Measurements from ENCODE around the gene RELB.

The RELB gene

GRCh38 chr19:45079911-45080370, 78.7 kb downstream of the RELB start:
- no peak for DNase-seq (ENCODE audit: low read depth)

- no peak for DNase-seq (ENCODE audit: low read depth)
Measured at GRCh38 chr19:45082170-45082569, 80.9 kb downstream of the RELB start.

GRCh38 chr19:45086480-45086879, 85.2 kb downstream of the RELB start:
- DNase-seq (ENCODE audit: low read depth): no peak

- no peak for DNase-seq (ENCODE audit: low read depth)
Measured at GRCh38 chr19:45087531-45087930, 86.3 kb downstream of the RELB start.

Data from CMK (cell line).